Dermis microvascular lymphatic vessel endothelial cell (primary cell): ENCODE measurements around the gene TPPP. TPM values are rescaled to one million over a fixed set of nuclear protein-coding genes. Genes with fewer than 3 reads are reported as not detected.

Source experiments
- DNase-seq, 2 donors: peaks; one replicate each; pipeline versions ENCODE4 v3.0.0 to v3.0.0-alpha.2; 2010; ENCODE audit warnings: low read depth in 2 of 2
- total RNA-seq: library from RNA; depleted of rRNA; stranded (reverse); fragments of >200 nt; gene quantifications from 2 replicates; pipeline ENCODE4 v1.2.1, GENCODE V29; 2014

Gene TPPP
- total RNA-seq, 1 donor from 2014 or later, result 0.13 TPM

DNA sequence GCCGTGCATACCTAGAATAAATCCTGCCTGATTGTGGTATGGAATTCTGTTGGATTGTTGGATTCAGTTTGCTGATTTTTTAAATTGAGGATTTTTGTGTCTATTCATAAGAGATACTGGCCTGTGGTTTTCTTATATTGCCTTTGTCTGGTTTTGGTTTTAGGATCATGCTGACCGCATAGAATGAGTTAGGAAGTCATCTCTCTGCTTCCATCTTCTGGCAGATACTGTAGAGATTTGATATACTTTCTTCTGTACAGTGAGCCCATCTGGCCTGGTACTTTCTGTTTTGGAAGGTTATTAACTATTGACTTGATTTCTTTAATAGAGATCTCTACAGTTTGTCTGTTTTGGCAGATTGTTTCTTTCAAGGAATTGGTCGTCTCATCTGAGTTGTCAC, 66.3 kb downstream of the TPPP start:
- no peak for DNase-seq

DNA sequence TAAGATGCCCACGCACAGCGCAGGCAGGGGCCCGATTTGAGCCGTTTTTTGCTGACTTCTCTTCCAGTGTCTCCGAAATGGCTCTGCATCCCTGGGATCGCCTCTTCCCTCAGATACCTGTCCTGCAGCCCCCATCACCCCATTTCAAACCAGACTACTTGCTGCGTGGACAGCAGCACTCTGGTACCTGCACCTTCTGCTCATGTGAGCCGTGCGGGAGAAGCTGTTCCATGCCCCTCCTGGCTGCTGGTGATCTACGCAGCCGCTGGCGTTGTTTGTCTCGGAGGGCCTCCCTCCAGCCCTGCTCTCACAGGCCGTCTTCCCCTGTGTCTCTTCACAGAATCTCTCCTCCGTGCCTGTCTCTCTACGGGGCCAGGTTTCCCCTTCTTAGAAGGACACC, 67.6 kb downstream of the TPPP start:
- DNase-seq, result no peak

DNA sequence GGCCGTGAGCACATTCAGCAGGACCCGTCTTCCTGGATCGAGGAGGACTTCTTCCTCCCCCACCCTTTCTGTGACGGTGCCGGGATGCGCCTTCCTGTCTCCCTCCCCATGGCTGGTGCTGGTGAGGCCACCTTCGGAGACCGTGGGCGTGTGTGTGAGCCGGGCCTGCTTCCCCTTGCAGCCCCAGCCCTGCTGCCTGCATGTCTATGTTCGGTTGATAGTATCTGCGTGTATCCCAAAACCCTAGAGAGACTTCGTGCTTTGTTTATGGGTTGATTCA, 68.3 kb downstream of the TPPP start:
- DNase-seq, result no peak

DNA sequence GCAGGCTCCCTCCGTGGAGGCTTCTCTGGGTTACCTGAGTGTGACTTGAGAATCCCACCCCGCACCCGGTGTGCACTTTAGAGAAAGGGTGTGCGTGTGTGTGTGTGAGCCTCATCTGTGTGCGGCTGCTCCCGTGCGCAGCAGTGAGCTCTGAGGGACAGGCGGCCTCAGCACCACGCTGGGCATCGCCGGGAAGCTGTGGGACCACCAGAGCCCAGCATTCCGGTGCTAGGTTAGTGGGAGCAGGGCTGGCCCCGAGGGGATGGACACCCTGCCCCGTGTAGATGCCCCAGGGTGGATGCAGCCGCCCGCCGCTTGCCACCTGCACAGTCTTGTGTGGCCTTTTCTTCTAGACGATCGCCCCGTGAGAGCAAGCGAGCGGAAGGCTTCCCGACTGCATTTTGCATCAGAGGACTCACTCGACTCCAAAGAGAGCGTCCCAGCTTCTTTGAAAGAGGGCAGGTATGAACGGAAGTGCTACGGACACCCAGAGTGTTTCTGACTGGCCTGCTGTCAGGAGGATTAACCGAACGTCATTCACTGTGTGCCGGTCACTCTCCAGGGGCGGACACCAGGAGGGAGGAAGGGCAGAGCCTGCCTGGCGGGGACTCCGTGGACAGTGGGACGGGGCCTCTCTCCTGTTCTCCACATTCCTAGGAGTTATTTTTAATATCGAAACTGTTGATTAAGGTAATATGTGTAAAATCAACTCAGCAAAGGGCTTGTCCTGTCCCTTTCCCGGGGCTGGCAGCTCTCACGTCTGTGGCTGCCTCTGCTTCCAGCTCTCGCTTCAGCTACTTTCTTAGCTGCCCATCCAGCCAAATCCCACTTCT, 68.8 kb downstream of the TPPP start:
- DNase-seq, result no peak

DNA sequence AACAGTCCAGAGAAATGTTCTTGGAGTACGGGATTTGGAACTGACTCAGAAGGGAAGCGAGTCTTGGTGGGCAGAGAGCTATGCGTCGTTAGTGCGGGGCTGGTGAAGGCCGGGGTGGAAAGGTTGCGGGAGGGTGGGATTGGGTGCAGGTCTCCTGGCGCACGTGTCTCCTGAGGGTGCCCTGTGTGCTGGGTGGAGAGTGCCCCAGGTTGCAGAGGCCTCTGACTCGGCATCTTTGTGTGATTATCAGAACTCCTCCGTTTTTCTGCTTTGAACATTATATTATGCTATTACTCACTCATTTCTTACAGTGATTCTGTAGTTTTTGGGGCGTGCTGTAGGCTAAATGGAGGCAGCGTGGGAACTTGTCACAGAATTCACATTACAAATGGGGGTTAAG, 69.6 kb downstream of the TPPP start:
- DNase-seq, result no peak

DNA sequence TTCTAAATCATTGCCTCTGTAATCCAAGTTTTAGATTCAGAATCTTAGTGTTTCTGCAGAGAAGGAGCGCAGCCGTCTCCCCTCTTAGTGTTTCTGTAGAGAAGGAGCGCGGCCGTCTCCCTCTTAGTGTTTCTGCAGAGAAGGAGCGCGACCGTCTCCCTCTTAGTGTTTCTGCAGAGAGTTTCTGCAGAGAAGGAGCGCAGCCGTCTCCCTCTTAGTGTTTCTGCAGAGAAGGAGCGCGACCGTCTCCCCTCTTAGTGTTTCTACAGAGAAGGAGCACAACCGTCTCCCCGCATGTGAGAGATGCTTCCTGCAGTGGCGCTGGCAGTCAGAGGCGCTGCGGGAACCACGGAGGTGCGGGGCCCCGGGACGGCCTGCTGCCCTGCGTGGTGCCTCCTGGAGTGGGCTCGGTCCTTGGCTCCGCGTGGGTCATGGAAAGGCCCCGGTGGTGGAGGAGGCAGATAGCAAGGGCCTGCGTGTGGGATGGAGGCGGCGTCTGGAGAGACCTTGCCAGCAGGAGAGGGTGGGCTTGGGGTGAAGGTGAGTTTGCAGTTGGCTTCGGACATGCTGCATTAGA, 70.1 kb downstream of the TPPP start:
- DNase-seq, result no peak

DNA sequence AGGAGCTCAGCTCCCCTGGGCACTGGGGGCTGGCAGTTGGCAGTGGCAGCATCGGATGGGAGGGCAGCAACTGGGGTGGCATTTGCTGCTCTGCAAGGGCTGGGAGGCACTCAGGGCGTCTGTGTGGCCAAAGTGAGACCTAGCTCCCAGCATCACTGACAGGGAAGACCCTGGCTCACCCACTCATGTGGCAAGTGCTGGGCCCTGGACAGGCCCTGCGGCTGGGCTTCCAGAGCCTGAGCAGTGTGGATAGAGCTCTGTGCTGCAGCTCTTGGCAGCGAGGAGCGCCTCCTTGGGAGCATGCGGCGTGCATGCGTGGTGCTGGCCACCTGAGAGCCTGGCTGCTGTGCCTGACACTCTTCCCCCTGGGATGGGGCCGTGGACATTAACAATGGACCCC, 70.8 kb downstream of the TPPP start:
- DNase-seq, result no peak

DNA sequence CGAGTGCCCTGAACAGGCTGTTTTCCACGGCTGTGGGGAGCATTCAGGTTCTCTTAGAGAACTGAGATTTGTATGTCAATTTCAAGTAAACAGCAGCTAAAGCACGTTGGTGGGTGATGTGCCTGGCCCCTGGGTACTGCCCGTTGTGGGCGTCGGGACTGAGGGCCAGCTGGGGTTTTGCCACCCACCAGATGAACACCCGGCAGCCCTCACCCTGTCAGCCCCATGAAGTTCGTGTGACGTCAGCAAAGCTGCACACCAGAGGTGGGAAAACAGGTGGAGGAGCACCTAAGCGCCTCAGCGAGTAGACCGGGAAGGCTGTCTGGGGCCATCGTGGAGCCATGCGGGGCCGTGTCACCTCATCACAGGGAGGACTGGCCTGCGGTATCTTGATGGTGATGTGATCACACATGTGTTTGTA, 71.8 kb downstream of the TPPP start:
- no peak for DNase-seq

DNA sequence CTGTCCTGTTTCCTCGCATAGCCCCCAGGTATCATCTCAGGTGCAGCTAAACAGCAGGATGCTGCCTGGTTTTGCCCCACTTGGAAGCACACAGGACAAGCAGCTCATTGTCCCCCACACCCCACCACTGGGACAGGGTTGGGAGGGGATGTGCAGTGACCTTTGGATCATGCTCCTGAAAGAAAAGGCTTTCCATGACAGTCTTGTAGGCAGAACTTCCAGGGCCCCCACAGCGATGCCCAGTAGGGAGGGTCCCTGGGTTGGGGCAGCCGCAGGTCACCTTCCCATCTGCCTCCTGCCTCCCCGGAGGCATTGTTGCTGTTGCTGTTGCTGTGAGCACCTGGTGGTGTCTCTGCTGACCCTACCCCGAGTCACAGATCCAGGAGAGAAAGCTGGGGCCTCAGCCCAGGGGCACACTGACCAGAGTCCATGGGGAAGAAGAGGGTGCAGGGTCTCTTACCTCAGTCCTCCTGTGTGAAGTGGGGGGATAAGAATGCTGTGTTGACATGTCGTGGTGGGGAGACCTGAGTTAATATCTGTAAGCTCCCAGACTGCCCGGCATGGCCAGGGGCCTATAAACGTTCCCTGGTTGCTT, 72.5 kb downstream of the TPPP start:
- no peak for DNase-seq

DNA sequence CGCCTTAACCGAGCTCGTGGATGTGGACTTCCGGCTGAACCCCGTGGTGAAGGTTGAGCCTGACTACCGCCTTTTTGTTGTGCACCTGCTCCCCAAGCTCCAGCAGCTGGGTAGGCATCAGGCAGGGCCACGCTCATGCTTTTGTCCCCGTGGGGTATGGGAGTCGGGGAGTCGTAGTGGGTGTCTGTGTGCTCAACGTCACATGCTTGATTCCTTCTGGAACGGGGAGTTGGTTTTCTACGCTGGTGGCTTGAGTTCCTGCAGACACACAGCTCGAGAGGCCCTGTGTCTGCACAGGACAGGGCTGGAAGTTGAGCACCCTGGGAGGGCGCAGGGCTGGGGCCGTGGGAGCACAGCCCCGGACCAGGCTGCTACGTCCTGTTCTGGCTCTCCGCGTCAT, 73.0 kb downstream of the TPPP start:
- DNase-seq, result no peak

DNA sequence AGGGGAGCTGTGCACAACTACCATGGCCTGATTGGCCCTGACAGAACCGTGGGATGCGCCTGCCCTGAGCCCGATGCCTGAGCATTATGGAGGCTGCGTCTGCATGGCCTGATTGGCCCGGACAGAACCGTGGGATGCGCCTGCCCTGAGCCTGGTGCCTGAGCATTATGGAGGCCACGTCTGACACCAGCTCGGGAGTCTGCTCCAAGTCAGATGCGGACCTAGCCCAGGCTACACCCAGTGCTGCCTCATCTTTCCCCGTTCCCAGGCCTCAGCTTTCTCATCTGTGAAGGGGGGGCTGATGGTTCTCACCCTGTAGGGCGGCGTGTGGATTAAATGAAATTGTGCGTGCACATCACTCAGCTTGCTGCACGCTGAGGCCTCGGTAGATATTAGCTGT, 73.7 kb downstream of the TPPP start:
- no peak for DNase-seq

DNA sequence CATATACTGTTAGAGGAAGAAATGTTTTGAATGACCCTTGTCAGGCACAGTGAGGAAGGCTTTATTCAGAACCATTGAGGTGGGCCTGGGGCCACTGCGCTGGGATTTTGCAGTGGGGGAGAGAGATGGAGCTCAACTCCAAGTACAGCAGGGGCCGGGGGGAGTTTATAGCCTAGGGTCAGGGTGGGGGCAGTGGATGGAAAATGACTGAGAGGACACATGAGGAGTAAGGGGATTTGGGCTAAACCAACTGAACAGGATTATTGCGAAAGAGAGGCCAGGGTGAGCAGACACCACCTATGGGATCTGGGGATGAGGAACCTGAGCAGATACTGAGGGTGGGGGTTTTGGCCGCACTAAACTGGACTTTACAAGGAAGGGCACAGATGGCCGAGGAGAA, 74.7 kb downstream of the TPPP start:
- no peak for DNase-seq

DNA sequence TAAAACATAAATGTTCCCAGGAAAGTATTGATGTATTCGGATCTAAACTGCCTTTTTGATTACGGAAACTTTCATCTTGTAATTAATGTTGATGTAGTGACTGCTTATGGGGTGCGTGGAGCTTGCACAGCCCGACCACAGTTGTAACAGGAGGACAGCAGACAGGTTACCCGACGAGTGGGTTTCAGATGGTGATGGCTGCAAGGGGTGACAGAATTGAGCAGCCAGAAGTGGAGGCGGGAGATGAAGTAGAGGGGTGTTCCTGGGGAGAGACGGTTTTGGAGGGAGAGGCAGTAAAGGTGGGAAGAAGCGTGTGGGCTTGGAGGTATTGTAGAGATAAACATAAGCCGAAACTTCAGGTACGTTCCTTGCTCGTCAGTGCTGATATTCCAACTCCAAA, 75.3 kb downstream of the TPPP start:
- no peak for DNase-seq

DNA sequence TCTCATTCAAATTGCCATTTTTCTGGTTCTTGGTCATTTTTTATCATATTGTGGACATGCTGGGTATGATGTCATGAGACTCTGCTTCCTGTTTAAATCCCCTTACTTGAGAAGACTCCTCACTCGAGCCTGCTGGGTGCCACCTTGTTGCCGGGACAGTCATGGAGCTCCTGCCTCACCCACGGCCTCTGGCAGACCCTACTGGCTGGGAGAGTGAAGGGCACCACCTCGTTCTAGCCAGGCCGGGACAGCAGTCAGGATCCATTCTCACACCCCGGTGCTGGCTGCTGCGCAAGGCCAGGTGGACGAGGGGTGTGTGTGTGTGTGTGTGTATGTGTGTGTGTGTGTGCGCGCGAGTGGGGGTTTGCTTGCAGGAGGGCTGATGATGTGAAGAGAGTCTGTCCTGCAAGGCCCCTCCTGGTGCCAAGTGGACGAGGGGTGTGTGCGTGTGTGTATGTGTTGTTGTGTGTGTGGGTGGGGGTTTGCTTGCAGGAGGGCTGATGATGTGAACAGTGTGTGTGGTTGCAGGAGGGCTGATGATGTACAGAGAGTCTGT, 76.6 kb downstream of the TPPP start:
- DNase-seq, result no peak

DNA sequence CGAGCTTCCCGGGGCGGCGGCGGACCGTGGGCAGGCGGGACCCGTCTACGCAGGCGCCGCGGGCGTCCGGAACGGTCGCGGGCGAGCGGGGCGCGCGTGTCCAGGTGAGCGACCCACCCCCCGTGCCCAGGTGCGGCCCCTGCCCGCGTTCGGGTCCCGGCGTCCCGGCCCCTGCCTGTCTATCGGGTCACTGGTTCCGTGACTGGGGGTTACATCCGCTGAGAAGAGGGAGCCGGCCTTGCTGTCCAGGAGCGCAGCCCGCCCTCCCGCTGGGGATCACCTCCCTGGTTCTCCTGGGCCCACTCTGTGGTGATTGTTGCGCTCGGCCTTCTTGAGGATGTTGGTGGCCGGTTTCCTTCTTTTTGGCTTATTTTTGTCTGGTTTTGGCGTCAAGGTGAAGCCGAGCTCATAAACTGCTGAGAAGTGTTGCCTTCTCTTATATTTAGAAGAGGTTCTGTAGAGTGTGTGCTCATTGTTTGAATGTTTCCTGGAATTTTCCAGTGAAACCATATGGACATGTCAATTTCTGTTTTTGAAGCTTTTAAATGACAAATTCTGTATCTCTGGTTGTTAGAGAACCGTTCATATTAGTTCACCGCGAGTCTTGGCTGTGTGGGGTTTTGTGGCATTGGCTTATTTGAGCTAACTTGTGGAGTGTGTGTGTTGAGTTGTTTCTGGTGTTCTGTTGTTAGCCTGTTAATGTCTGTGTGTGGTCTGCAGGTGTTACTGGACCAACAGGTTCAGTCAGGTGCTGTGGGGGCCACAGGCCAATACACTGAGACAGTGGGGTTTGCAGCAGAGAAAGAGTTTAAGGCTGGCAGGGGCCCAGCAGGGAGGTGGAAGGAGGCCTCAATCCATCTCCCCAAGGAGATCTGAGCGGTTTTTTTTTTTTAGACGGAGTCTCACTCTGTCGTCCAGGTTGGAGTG, 80.4 kb downstream of the TPPP start:
- DNase-seq, result peak in 1 of 2 donors; percentile 8

DNA sequence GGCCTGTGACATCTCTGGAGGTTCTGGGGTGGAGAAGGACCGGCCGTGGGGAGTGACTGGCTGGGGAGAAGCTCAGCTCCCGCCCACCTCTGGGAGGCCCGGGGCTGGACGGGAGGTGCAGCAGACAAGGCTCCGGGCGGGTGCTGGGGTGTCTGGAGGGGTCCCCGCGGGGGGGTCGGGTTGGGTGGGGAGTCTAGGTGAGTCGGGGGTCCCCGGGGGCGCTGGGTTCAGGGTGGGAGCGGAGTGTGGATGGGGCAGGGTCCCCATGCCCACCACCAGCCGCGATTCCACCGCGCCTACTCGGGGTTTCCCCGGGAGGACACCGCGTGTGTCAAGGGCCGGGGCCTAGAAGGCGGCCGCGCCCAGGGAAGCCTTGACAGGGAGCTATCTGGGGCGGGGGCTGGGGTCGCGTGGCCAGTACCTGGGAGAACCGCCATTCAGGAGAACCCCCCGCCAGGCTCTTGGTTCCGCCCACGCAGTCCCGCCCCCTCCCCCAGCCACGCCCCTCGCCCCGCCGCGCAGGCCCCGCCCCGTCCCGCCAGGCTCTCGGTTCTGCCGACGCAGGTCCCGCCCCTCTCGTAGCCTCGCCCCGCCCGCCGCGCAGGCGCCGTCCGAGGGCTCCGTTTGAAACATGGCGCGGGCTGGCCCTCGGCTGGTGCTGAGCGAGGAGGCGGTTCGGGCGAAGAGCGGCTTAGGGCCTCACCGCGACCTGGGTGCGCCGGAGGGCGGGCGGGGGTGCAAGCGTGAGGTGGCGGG, 81.2 kb downstream of the TPPP start, which contains the start of gene CEP72:
Gene CEP72, plus strand, starts transcription at position 610 of the 756 bp plus-strand sequence. Its CDS starts 22 bp downstream, at position 632.
- peak; percentile 59 to 87 for DNase-seq

DNA sequence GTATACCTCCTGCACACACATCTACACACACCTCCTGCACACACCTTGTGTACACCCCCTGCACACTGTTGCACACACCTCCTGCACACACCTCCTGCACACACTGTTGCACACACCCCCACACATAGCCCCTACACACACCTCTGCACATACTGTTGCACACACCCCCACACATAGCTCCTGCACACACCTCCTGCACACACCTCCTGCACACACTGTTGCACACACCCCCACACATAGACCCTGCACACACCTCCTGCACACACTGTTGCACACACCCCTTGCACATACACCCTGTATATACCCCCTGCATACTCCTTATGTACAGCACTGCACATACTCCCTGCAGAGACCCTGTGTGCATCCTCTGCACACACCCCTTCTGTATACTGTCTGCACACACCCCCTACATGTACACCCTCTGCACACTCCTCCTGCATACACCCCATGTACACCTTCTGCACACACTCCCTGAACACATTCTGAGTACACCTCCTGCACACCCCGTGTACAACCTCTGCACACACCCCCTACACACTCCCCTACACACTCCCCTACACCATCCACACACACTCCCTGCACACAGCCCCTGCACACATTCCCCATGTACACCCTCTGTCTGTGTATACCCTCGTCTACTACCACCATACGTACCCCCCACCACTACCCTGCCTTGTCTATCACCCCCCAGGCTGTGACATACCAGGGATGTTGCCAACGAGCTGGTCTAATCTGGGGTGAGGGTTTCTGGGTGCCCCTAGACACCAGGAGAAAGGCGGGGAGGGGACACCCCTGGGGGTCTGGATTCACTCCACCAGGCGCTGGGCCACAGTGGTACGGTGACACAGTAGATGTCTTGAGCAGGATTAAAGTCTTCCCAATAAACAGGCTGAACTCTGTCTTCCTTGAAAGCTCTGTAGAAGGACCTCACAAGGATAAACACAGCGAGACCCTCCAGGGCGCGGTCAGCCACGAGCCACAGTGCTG, 82.1 kb downstream of the TPPP start:
- no peak for DNase-seq

DNA sequence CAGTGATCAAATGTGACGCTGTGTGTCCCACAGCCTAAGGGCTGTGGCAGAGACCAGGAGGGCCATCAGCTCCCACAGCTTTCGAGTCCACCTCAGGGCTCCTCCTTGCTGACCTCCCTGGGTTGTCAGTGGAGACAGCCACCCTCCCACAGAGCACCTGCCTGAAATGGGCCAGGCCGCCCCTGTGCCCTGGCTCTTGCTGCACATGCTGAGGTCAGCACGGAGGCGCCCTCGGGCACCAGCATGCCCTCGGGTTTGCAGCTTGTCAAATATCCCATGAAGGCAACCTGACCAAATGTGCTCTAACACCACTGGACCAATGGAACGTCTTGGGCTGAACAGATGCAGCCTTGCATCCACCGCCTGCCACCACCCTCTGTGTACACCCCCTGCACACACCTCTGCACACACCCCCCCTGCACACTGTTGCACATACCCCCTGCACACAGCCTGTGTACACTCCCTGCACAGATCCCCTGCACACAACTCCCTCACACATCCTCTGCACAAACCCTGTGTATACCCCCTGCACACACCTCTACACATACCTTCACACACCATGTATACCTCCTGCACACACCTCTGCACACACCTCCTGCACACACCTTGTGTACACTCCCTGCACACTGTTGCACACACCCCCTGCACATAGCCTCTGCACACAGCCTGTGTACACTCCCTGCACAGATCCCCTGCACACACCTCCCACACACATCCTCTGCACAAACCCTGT, 83.0 kb downstream of the TPPP start:
- DNase-seq, result no peak
